GM19463 (cell line): ENCODE data around the gene MIER2.

Experiments used
- ATAC-seq: cut with Tn5 transposase; IDR thresholded peaks from one replicate; pipeline ENCODE4 v1.9.1; 2021; ENCODE audit warnings: mild to moderate bottlenecking, moderate library complexity; ENCODE audit not compliant: unreplicated experiment

Gene MIER2

GRCh38 chr19:334296-335071, 10.1 kb downstream of the MIER2 start:
- no peak for ATAC-seq

GRCh38 chr19:330503-330902, 14.1 kb downstream of the MIER2 start:
- no peak for ATAC-seq

GRCh38 chr19:329876-330275, 14.7 kb downstream of the MIER2 start:
- ATAC-seq: no peak

- no peak for ATAC-seq
Observed at GRCh38 chr19:328025-328505, 16.5 kb downstream of the MIER2 start.

- no peak for ATAC-seq
Observed at GRCh38 chr19:327291-328024, 17.1 kb downstream of the MIER2 start.

- no peak for ATAC-seq
Observed at GRCh38 chr19:326871-327270, 17.7 kb downstream of the MIER2 start.

GRCh38 chr19:325937-326565, 18.5 kb downstream of the MIER2 start:
- no peak for ATAC-seq

- no peak for ATAC-seq
Observed at GRCh38 chr19:325173-325936, 19.2 kb downstream of the MIER2 start.

GRCh38 chr19:324716-325115, 19.9 kb downstream of the MIER2 start:
- ATAC-seq: no peak

- ATAC-seq: no peak
Observed at GRCh38 chr19:322616-323015, 22.0 kb downstream of the MIER2 start.

GRCh38 chr19:318509-318774, 26.2 kb downstream of the MIER2 start:
- no peak for ATAC-seq

- no peak for ATAC-seq
Observed at GRCh38 chr19:317710-318508, 26.7 kb downstream of the MIER2 start.

- ATAC-seq: no peak
Observed at GRCh38 chr19:315811-316210, 28.8 kb downstream of the MIER2 start.

- no peak for ATAC-seq
Observed at GRCh38 chr19:313988-314815, 30.4 kb downstream of the MIER2 start.

GRCh38 chr19:313169-313987, 31.2 kb downstream of the MIER2 start:
- ATAC-seq: no peak

- no peak for ATAC-seq
Observed at GRCh38 chr19:311813-312261, 32.8 kb downstream of the MIER2 start.

- no peak for ATAC-seq
Observed at GRCh38 chr19:310781-311496, 33.7 kb downstream of the MIER2 start.

- no peak for ATAC-seq
Observed at GRCh38 chr19:310141-310651, 34.4 kb downstream of the MIER2 start.
